SU-DHL-6 (cell line): ENCODE measurements around the gene RADIL.

ENCODE experiments used
- CTCF ChIP-seq: fragments of 200-600 bp; sonication (generic); IDR thresholded peaks from one replicate; pipeline ENCODE4 v1.5.1; 2017; ENCODE audit warnings: antibody characterized with exemption, mild to moderate bottlenecking, low read length, moderate library complexity; ENCODE audit not compliant: insufficient read depth, poor library complexity, severe bottlenecking
- EZH2phosphoT487 ChIP-seq: fragments of 200-600 bp; sonication (generic), shearing (Covaris generic); conservative IDR thresholded peaks from 2 replicates; pipeline ENCODE4 v1.6.1; 2018; ENCODE audit warnings: mild to moderate bottlenecking, antibody characterized with exemption, low read length, moderate library complexity, mixed read lengths

GRCh38 chr7:4873071-4873944 lies 10.2 kb downstream of the RADIL start:
- TF ChIP-seq CTCF = no peak
- no peak for TF ChIP-seq EZH2phosphoT487
